Stimulated activated CD4-positive, alpha-beta T cell treated with anti-CD3 and anti-CD28 coated beads, Interleukin-1b, Interleukin-23, amount 100 ng/mL, for 24 hours (primary cell): ENCODE results near the gene MMP24OS.

Experiments used
- DNase-seq, 4 experiments: peaks; one replicate each; pipeline ENCODE4 v3.0.0-alpha.2; 2020; ENCODE audit warnings: low read depth in 4 of 4, low spot score in 1 of 4

MMP24OS gene

GRCh38 chr20:35306931-35307517, 29.1 kb upstream of the MMP24OS start:
- no peak for DNase-seq

DNA sequence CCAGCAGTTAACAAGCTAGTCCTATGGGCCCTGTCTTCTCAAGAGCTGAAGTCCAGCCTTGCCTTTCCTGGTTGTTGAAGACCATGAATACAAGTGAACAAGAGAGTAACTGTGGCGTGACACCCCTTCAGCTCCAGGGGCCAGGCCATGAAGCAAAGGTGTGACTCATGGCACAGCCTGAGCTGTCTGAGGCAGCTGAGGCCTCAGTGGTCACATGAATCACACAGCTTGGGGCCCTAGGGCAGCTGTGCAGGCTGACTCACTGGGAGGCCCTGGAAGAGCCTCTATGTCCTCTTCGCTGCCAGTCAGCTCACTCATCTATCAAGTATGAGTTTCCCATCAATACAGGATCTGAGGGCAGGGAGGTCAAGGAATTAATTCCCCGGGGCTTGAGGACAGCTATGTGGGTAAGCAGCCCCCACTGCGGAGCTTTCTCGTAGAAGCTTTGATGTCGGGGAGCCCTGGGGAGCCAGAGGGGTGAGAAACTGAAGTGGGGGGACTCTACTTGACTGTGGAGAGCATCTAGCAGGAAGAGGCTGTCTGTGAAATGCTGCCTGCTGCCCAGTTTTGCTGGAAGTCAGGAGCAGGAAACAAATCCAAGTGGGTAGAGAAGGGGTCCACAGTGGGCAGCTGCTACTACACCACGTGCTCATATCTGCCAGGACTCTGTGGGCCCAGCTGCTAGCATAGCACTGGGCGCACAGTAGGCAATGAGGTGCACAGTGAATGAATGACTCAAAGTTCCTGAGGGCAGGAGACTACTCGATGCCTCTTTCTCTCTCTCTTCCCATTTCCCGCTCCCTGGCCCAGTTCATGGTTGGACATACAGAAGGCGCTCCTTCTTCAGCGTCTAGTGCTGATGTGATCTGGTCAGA, 28.0 kb upstream of the MMP24OS start:
- peak; percentile 49 to 82 (median 59) for DNase-seq

- DNase-seq = no peak
Measured at GRCh38 chr20:35304956-35305355, 27.0 kb upstream of the MMP24OS start.

DNA sequence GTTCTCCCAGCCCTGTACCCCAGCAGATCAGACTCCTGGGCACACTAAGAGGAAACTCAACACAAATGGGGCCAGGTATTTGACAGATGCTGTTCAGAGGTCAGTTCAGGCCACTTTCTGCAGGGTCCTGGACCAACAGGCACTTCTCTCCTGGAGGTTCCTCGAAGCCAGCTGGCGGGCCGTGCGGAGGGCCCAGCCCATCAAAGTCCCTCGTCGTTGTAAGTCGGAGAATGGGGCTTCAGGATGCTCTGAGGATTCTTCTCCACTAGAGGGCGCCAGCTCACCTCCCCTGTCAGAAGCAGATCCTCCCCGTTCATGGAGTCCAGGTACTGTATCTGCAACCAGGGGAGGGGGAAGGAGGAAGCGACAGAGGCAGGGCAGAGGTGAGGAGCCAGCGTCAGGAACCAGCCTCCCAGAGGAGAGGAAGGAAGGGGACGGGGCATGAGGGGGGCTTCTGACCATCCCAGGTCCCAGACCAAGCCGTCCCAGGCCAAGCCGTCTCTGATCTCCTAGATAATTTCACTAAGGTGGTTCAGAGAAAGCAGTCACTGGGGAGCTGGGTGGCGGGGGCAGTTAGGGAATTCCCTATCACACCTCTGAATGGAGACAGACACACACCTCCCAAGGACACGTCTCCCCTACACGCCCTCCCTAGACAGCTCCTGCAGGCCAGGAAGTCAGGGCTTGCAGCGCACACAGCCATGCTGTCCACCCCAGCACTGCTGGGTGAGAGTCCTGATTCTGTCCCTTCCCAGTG, 26.0 kb upstream of the MMP24OS start:
- peak; percentile 71 to 75 (median 72) for DNase-seq

GRCh38 chr20:35303382-35303734, 25.4 kb upstream of the MMP24OS start:
- no peak for DNase-seq

DNA sequence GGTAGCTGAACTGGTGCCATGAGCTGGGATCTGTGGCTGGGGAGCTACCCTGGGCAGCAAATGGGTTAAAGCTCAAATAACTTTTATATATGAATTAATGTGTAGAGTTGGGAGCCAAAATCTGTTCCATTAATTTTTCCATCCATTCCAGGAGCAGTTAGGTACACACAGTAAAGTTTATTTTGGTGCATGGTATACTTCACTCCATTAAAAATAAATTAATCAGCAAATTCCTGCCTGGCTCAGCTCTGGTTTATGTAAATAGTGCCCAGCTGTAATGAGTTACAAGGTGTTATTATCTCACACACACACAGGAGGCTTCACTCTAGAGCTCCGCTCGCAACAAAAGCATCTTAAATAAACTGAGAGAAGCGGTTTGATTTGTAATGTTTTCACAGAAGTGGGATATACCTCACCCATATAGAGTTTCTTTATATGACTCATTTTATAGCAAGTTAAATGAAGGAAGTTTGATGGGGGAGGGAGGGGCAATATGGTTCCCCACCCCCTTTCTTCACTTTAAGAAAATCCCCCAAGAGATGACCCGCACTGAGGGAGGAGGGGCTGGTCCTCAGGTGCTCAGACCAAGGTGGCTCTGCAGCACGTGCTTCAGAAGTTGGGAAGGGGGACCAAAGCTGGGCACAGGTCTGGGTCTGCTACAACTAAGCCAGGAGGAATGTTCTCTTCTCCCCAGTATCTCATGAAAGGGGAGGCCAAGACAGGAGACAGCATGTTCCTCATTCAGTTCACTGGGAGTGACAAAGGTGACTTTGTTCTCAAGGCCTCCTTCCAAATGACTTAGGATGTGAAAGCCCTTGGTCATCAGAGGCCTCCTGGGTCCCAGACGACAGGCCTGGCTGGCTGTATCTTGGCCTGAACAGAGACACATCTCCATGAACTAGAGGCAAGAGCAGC, 24.8 kb upstream of the MMP24OS start:
- DNase-seq = no peak

DNA sequence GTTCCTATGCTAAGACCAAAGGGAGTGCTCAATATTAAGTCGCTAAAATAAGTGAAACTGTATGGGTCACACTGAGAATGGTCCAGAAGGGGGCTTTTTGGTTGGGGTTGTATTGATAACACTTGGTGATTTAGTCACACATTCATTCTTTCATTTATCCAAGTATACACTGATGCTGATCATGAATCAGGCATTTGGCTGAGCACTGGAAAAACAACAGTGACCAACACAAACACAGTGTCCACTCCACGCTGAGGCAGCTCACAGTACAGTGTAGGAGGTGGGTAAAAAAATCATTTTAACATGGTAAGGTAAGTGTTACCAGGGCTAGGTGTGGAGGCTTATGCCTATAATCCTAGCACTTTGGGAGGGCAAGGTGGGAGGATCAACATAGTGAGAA, 23.5 kb upstream of the MMP24OS start:
- DNase-seq = no peak

DNA sequence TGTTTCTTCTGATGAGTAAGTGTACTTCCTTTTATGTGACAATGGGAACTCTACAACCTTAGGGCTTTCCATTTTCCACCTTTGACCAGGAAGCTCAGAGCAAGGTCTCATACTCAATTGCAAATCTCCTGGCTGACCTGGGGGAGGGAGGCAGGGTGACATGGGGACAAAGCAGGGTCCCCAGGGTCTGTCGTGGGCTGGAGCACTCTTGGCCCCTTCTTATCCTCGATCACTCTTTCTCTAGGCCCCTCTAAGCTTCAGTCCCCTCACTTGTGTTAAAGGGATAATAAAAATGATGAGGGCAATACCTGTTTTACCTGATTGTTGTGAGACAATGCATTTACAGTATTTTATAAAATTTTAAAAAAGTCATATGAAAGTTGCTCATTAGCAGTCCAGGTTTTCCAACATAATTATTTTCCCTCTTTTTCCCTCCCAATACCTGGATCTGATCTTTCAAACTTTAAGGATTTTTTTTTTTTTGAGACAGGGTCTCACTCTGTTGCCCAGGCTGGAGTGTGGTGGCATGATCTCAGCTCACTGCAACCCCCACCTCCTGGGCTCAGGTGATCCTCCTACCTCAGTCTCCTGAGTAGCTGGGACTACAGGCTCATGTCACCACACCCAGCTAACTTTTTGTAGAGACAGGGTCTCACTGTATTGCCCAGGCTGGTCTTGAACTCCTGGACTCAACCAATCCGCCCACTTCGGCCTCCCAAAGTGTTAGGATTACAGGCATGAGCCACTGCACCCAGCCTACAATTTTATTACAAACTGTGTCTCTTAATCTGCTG, 22.7 kb upstream of the MMP24OS start:
- DNase-seq = no peak

DNA sequence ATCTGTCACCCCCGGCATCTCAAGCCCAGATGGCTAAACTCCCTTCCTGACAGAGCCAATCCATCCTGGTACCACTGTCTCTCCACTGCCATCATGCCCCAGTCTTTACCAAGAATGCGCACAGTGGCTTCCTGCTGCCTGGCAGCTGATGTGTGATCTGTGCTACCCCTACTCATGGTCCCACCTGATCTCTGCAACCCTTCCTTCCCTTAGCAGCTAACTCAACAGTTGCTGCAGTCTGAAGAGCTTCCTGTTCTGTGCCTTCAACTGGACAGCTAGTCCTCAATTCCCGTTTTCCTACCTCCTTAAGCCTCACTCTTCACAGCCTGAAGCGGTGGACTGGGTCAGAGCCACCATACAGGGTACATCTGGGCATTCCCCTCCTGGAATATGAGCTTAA, 21.9 kb upstream of the MMP24OS start:
- no peak for DNase-seq

DNA sequence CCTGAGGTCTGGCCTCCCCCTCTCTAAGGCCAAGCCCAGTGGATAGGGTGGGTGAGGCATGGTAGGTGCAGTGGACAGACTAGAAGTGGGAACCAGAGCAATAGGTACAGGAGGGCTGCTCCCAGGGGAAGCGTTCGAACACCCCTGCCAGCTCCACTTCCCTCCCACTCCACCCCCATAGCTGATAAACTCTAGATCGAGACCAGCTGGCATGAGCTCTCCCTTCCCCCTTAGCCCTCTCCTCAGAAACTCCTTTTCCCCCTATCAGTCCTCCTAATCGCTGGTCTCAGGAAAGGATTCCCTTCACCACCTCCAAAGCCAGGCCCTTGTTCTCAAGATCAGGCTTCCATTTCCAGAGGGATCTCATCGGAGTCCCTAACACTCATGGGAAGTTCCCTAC, 20.3 kb upstream of the MMP24OS start:
- DNase-seq = no peak

DNA sequence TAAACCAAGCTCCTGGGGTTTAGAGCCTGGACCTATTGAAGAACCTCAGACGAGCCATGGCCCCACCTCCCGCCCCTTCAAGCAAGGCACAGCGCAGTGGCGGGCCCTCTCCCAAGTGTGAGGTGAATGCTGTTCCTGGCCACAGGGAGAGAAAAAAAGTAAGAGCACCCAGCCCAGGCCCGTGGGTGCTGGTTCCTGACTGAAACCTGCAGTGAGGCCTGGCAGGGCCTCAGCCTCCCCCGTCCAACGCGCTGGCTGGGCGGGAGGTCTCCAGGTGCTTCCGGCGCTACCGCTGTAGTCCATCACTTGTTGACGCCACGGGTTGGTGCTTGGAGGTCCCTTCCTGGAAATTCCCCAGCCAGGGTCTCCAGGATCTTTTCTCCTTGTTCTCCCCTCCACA, 19.8 kb upstream of the MMP24OS start:
- no peak for DNase-seq

GRCh38 chr20:35297155-35297554, 19.2 kb upstream of the MMP24OS start:
- no peak for DNase-seq

DNA sequence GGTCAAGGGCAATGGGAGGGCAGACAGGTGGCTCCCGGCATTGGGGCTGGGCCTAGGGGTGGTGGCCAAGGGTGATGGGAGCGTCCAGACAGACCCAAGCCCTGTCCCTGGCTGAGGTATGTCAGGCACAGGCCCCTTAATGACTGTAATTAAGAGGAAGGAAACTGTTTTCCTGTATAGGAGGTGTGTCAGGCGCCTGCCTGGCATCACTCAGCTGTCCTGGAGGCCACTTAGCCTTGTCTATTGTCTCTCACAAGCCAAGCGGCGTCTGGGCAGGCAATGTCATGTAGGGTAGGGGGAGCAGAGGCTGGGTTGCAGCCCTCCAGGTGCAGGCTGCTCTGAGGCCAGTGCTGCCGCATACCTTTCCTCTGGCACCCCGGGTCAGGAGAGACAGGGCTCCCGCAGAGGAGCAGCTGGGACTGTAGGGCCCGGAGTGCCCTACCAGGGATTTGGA, 18.2 kb upstream of the MMP24OS start:
- no peak for DNase-seq

DNA sequence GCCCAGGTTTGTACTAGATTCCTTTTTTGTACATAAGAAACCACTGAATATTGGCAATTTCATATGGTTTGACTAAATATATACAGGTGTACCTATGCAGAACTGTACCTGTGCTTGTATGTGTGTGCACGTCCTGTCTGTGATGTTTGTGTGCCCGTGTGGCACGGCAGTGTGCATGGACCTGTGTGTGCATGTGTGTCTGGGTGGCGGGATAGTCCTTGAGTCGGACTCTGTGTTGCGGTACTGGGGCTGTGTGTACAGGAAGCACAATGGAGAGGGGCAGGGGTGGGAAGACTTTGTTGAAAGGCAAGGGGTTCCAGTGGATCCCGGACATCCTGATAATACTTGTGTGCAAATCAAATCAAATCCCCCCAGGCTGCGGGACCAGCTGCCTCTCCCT, 17.8 kb upstream of the MMP24OS start:
- no peak for DNase-seq

GRCh38 chr20:35295058-35295457, 17.1 kb upstream of the MMP24OS start:
- DNase-seq = no peak

- no peak for DNase-seq
Measured at GRCh38 chr20:35294293-35294685, 16.4 kb upstream of the MMP24OS start.

DNA sequence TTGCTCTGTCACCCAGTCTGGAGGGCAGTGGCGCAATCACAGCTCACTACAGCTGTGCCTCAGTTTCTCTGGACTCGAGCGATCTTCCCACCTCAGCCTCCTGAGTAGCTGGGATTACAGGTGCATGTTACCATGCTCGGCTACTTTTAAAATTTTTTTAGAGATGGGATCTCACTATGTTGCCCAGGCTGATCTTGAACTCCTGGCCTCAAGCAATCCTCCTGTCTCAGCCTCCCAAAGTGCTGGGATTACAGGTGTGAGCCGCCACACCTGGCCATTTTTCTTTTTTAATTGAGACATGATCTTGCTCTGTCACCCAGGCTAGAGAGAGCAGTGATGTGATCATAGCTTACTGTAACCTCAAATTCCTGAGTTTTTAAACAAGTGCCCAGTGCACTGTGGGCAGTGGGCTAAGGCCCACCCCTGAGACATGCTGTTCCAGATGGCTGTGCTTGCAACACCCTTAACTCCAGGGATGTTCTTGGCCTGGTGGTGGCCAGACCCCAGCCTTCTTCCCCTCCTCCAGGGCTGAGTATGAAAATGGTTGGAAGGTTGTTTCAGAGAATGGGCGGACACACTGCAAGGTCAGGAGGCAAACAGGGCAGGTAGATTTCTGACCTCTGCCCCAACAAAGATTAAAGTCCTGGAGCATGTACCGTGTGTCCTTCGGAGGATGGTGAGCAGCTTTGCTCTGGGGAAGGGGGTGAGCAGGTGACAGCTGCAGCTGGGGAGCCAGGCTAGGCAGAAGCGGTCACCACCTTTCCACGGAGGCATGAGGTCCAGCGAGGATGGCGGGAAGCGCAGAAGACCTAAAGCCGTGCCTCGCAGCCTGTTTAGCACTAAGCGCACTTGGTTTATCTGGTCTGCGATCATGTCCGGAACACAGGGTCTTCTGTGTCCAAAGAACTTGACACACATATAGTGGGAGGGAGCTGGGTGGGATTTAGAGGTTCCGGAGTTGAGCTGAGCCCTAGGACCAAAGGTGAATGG, 15.7 kb upstream of the MMP24OS start:
- no peak for DNase-seq

- DNase-seq = no peak
Measured at GRCh38 chr20:35292504-35293285, 14.8 kb upstream of the MMP24OS start.
